ENCODE results near the gene IPO13. TPM values are rescaled to one million over a fixed set of nuclear protein-coding genes. Genes with fewer than 3 reads are reported as not detected.

The IPO13 gene
- total RNA-seq, 4 donors from 2014 or later, result 21.1 to 48.1 (median 42.0) TPM

DNA sequence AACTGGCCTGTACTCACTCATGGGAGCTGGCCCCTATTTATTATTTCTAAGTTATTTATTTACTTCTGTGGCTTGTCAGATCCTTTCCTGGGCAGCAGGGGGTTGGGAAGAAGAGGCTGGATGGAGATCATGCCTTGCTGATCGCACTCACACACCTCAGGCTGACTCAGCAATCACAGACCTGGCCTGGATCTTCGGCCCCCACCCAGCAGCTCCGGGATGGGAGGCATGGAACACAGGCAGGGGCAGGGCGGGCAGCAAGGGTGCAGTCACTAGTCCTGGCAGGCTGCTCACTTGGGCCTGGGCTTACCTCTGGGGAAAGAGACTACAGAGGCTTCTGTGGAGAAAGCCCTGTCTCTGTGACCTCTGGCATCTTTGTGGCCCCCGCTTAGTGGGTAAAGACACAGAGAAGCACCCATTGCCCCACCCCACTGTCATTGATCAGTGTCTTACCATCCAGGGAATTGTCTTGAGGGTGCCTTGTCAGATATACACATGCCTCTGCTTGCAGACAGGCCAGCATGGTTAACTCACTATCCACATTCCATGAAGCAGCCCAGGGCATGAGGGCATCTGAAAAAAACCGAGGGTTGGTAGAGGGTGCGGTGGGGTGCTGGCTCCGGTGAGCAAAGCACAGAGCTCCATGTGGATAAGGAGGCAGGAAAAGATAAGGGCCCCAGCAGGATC lies 9.4 kb upstream of the IPO13 start:
- peak overlapping the region in 1 of 3 donors; percentile 33 for H3K4me3 ChIP-seq (replicated peaks in 1 of 3)
- no peak for DNase-seq
- peaks cover 10 to 35% of the 10 kb centered on the region in 2 donors for H3K4me1 ChIP-seq
- no peaks in the 10 kb centered on the region for H3K27me3 ChIP-seq
- TF ChIP-seq, protein P1, sequence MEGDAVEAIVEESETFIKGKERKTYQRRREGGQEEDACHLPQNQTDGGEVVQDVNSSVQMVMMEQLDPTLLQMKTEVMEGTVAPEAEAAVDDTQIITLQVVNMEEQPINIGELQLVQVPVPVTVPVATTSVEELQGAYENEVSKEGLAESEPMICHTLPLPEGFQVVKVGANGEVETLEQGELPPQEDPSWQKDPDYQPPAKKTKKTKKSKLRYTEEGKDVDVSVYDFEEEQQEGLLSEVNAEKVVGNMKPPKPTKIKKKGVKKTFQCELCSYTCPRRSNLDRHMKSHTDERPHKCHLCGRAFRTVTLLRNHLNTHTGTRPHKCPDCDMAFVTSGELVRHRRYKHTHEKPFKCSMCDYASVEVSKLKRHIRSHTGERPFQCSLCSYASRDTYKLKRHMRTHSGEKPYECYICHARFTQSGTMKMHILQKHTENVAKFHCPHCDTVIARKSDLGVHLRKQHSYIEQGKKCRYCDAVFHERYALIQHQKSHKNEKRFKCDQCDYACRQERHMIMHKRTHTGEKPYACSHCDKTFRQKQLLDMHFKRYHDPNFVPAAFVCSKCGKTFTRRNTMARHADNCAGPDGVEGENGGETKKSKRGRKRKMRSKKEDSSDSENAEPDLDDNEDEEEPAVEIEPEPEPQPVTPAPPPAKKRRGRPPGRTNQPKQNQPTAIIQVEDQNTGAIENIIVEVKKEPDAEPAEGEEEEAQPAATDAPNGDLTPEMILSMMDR (IDR thresholded peaks at IDR 0.05), result no peak
- no peak for TF ChIP-seq POLR2A (IDR thresholded peaks at IDR 0.05)
- no peaks in the 10 kb centered on the region for H3K36me3 ChIP-seq
- H3K27ac ChIP-seq, result no peak overlapping the region
- intact Hi-C loops (cut with DNase I), result no loop called here
- no peaks in the 10 kb centered on the region for H3K9me3 ChIP-seq
- 88 to 95% methylated on average over 6 to 8 of the region's 8 CpGs for WGBS, 2 donors

GRCh38 chr1:43938383-43938782 lies 8.4 kb upstream of the IPO13 start:
- peaks cover 5 to 31% of the 10 kb centered on the region in 2 donors for H3K4me1 ChIP-seq
- H3K9me3 ChIP-seq, result no peaks in the 10 kb centered on the region
- H3K27me3 ChIP-seq, result no peaks in the 10 kb centered on the region
- no peaks in the 10 kb centered on the region for H3K36me3 ChIP-seq
- no peak for TF ChIP-seq POLR2A (IDR thresholded peaks at IDR 0.05)
- TF ChIP-seq, protein P1 (IDR thresholded peaks at IDR 0.05), result no peak
- DNase-seq, result no peak
- H3K27ac ChIP-seq, result no peak overlapping the region
- intact Hi-C loops (cut with DNase I), result no loop called here
- H3K4me3 ChIP-seq (replicated peaks in 1 of 3), result no peak overlapping the region
- WGBS, 2 donors, result 88 to 90% methylated on average over 10 of the region's 10 CpGs

GRCh38 chr1:43938892-43939587 lies 7.7 kb upstream of the IPO13 start:
- Histone ChIP-seq H3K4me1 (peaks cover 0 to 25% of the 10 kb centered on the region in 2 donors), H3K4me3 (replicated peaks in 1 of 3) (no peak overlapping the region), H3K9me3 (no peaks in the 10 kb centered on the region), H3K27me3 (no peaks in the 10 kb centered on the region), H3K27ac (no peak overlapping the region), H3K36me3 (no peaks in the 10 kb centered on the region)
- TF ChIP-seq, protein P1 (IDR thresholded peaks at IDR 0.05), result no peak
- no peak for TF ChIP-seq POLR2A (IDR thresholded peaks at IDR 0.05)
- WGBS, 2 donors, result 67 to 68% methylated on average over 3 of the region's 3 CpGs
- DNase-seq, result no peak
- intact Hi-C loops (cut with DNase I), result no loop called here

DNA sequence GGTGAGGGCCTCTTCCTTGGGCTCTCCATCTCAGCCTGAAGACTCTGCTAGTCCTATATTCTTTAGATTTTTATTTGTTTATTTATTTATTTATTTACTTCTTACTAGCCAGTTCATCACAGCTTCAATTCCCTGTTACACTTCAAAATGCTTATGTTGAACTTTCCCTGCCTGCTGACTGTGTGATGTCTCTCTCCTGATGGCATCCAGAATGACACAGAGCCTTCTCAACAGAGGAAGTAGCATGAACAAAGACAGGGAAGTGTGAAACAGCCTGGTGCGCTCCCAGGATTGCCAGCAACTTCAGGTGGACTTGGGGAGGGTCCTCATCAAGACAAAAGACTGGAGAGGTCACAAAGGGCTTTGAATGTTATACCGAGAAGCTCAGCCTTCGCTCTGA lies 4.3 kb upstream of the IPO13 start:
- H3K36me3 ChIP-seq, result no peaks in the 10 kb centered on the region
- TF ChIP-seq, protein P1 (IDR thresholded peaks at IDR 0.05), result no peak
- no peak for TF ChIP-seq POLR2A (IDR thresholded peaks at IDR 0.05)
- no peak overlapping the region for H3K27ac ChIP-seq
- intact Hi-C loops (cut with DNase I), result no loop called here
- no peaks in the 10 kb centered on the region for H3K27me3 ChIP-seq
- no peaks in the 10 kb centered on the region for H3K9me3 ChIP-seq
- H3K4me3 ChIP-seq (replicated peaks in 1 of 3), result no peak overlapping the region
- peaks cover 9 to 14% of the 10 kb centered on the region in 2 donors for H3K4me1 ChIP-seq
- 75 to 96% methylated on average over 3 of the region's 3 CpGs for whole genome bisulfite sequencing, 2 donors
- no peak for DNase-seq

DNA sequence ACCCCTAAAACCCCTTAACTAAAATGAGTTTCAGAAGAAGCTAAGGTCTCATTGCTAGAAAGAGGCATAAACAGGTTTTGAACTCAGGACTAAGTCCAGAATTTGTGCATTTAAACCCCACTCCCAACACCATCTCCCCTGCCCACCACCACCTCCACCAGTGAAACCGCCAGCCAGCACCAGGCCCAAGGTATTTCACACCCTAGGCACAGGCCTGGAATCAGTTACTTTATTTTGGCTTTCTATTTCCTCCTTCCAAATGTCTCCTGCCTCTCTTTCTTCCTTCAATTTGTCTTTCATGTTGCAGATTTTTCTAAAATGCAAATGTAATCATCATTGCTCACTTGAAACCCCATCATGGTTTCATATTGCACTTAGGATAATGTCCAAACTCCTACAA lies 1.9 kb upstream of the IPO13 start:
- Histone ChIP-seq H3K36me3 (no peaks in the 10 kb centered on the region), H3K9me3 (no peaks in the 10 kb centered on the region), H3K4me1 (peaks cover 22 to 32% of the 10 kb centered on the region in 2 donors), H3K27ac (no peak overlapping the region), H3K27me3 (no peaks in the 10 kb centered on the region), H3K4me3 (replicated peaks in 1 of 3) (no peak overlapping the region)
- WGBS, 2 donors, result 94 to 97% methylated on average over 1 of the region's 1 CpG
- intact Hi-C loops (cut with DNase I), result no loop called here
- no peak for TF ChIP-seq POLR2A (IDR thresholded peaks at IDR 0.05)
- TF ChIP-seq, protein P1 (IDR thresholded peaks at IDR 0.05), result no peak
- DNase-seq, result no peak
